Sigmoid colon (tissue), 7 donors: Measurements from ENCODE around the gene RECK. TPM values are rescaled to one million over a fixed set of nuclear protein-coding genes. Genes with fewer than 3 reads are reported as not detected.

Source experiments
- DNase-seq: peaks from one replicate; pipeline ENCODE4 v3.0.0-alpha.2; 2019
- H3K27ac ChIP-seq, 4 donors: fragments of 200-600 bp; sonication (generic); one replicate each; pipeline ENCODE4 v1.5.1; 2016 to 2019; ENCODE audit warnings: mild to moderate bottlenecking in 1 of 4
- H3K27me3 ChIP-seq, 3 donors: fragments of 200-600 bp; sonication (generic); one replicate each; pipeline ENCODE4 v1.5.1; 2019; ENCODE audit warnings: mild to moderate bottlenecking in 1 of 3
- H3K36me3 ChIP-seq, 4 donors: fragments of 200-600 bp; sonication (generic); one replicate each; pipeline ENCODE4 v1.5.1; 2016 to 2019
- H3K4me1 ChIP-seq, 4 donors: fragments of 200-600 bp; sonication (generic); one replicate each; pipeline ENCODE4 v1.5.1; 2017 to 2019
- H3K4me3 ChIP-seq, 4 donors: fragments of 200-600 bp; sonication (generic); one replicate each; pipeline ENCODE4 v1.5.1; 2017 to 2019; ENCODE audit warnings: mild to moderate bottlenecking in 2 of 4, moderate library complexity in 1 of 4
- H3K9me3 ChIP-seq, 4 donors: fragments of 200-600 bp in 3 of 4; sonication (generic) in 3 of 4; one replicate each; pipeline versions ENCODE4 v1.5.1 to v1.6.1; 2013 to 2019
- EP300 ChIP-seq, 4 donors: sonication (generic); formaldehyde crosslinking; IDR thresholded peaks; one replicate each; pipeline ENCODE4 v1.6.1; 2017; ENCODE audit warnings: antibody characterized with exemption in 4 of 4
- POLR2A ChIP-seq, 2 donors: fragments of 450-650 bp; IDR thresholded peaks; one replicate each; pipeline ENCODE4 v1.6.1; 2016; ENCODE audit warnings: antibody characterized with exemption in 2 of 2, mild to moderate bottlenecking in 2 of 2, moderate library complexity in 2 of 2
- POLR2AphosphoS5 ChIP-seq, 4 donors: sonication (generic); formaldehyde crosslinking; IDR thresholded peaks; one replicate each; pipeline ENCODE4 v1.6.1; 2017; ENCODE audit warnings: antibody characterized with exemption in 4 of 4
- WGBS, 2 donors: extraction: QIAGEN DNeasy Blood & Tissue Kit; methylation state at CpG; one replicate each; pipeline ENCODE4 v1.1.7; 2013; 5-methylcytosine and 5-hydroxymethylcytosine counted together
- intact Hi-C: fragments of 100-400 bp; cut with DNase I; formaldehyde crosslinking; loops from one replicate; pipeline ENCODE4 v1.15.1; 2023
- polyA plus RNA-seq, 3 donors: library from polyadenylated mRNA; stranded (reverse); fragments of 200-250 nt; gene quantifications; one replicate each; pipeline ENCODE4 v1.2.3, GENCODE V29; 2013
- total RNA-seq, 4 donors: library from RNA; depleted of rRNA; stranded (reverse); fragments of >200 nt; gene quantifications; one replicate each; pipeline ENCODE4 v1.1.0, GENCODE V29; 2016
- TF ChIP-seq, protein P1 (sequence below), 4 experiments: fragments of 450-650 bp in 3 of 4; fragments of 200-600 bp in 1 of 4; IDR thresholded peaks; one replicate each; pipeline ENCODE4 v1.5.1; 2016 to 2019; ENCODE audit warnings: antibody characterized with exemption in 4 of 4, mild to moderate bottlenecking in 3 of 4, moderate library complexity in 2 of 4
- donor health status: healthy with polysubstance abuse.
- donor health status: Bipolar disorder and iron deficiency.
- donor health status: healthy.

The RECK gene
- total and polyA plus RNA-seq, 7 donors = 0.23 to 22.2 (median 11.1) TPM

DNA sequence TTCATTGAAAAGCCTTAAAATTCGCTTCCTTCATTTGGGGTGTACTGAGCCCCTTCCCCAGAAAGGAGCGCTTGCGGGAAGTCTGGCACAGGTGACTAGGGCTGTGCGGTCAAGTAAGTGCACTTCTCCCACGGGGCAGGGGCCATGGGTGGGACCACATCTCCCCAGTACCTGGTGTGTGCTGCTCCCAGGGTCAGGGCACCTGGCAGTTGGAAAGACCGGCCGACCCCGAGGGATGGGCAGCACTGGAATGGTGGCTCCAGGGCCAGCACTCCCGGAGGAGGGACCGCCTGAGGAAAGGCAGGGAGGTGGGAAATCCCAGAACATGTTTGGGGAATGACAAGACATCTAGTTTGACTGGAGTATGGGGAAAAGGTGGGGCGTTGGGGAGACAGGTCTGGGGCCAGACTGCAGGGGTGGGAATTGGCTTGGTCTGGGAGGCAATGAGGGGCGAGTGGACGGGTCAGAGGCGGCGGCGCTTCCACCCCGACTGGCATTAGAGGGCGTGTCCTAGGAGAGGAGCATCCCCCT lies 99.1 kb downstream of the RECK start:
- WGBS, 2 donors = 18 to 24% methylated on average over 18 of the region's 18 CpGs
- intact Hi-C loops = loop anchor here (1.0 to 2.0 kb wide), 2 partner anchors 33 to 55 kb away; partner anchors contain the start of gene CLTA
- TF ChIP-seq EP300 (IDR thresholded peaks at IDR 0.05) (no peak), POLR2A (IDR thresholded peaks at IDR 0.05) (no peak), POLR2AphosphoS5 (IDR thresholded peaks at IDR 0.05) (no peak)
- TF ChIP-seq, protein P1, sequence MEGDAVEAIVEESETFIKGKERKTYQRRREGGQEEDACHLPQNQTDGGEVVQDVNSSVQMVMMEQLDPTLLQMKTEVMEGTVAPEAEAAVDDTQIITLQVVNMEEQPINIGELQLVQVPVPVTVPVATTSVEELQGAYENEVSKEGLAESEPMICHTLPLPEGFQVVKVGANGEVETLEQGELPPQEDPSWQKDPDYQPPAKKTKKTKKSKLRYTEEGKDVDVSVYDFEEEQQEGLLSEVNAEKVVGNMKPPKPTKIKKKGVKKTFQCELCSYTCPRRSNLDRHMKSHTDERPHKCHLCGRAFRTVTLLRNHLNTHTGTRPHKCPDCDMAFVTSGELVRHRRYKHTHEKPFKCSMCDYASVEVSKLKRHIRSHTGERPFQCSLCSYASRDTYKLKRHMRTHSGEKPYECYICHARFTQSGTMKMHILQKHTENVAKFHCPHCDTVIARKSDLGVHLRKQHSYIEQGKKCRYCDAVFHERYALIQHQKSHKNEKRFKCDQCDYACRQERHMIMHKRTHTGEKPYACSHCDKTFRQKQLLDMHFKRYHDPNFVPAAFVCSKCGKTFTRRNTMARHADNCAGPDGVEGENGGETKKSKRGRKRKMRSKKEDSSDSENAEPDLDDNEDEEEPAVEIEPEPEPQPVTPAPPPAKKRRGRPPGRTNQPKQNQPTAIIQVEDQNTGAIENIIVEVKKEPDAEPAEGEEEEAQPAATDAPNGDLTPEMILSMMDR (IDR thresholded peaks at IDR 0.05) = no peak
- no peaks in the 10 kb centered on the region for H3K27me3 ChIP-seq
- H3K9me3 ChIP-seq = no peaks in the 10 kb centered on the region
- no peak for DNase-seq
- no peaks in the 10 kb centered on the region for H3K36me3 ChIP-seq
- H3K4me3 ChIP-seq = peak overlapping the region; percentile 69 to 99 (median 91)
- peaks cover 0 to 50% (median 40%) of the 10 kb centered on the region in 4 donors for H3K4me1 ChIP-seq
- H3K27ac ChIP-seq = peak overlapping the region; percentile 90 to 99 (median 96)

DNA sequence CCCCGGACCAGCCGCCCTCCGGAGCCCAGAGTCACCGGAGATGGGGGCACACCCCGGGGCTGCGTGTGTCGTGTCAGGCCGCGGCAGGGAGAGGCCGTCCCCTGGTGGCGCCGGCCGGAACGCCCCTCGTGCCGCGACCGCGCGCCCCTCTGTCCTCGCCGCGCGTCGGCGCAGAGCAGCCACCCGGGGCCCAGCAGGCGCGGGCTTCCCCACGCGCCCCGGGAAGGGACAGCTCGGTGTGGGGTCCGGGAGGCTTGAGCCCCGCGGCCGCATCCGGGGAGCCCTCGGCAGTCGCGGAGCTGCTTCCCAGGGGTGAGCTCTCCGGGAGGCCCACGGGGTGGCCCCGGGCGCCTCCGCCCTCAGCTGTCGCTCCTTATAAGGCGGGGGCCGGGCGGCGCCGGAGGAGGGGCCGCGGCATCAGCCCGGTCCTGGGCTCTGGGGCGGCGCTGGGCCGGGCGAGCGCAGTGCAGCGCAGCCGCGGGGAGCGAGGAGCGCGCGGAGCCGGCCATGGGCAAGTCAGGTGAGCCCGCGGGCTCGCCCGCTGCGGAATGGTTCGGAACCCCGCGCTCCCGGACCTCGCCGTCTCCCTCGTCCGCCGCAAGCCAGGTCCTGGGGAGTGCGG lies 99.7 kb downstream of the RECK start, which contains the start of gene GLIPR2:
TSS of gene GLIPR2 (plus strand) at position 462 of the 622 bp plus-strand sequence. CDS start at position 508, 46 bp downstream.
- Histone ChIP-seq H3K27me3 (no peaks in the 10 kb centered on the region), H3K36me3 (no peaks in the 10 kb centered on the region), H3K4me1 (peaks cover 0 to 56% (median 46%) of the 10 kb centered on the region in 4 donors), H3K9me3 (no peaks in the 10 kb centered on the region), H3K4me3 (peak within 1 kb of the TSS; percentile 69 to 99 (median 91)), H3K27ac (peak within 1 kb of the TSS; percentile 90 to 99 (median 96))
- peak; percentile 92 for DNase-seq
- WGBS, 2 donors = 0 to 1% methylated on average over 83 of the region's 83 CpGs
- TF ChIP-seq POLR2A (IDR thresholded peaks at IDR 0.05) = peak; percentile 48 to 58
- peak; percentile 59 to 93 (median 90) for TF ChIP-seq POLR2AphosphoS5 (IDR thresholded peaks at IDR 0.05)
- no peak for TF ChIP-seq EP300 (IDR thresholded peaks at IDR 0.05)
- TF ChIP-seq, protein P1 (IDR thresholded peaks at IDR 0.05) = peak in 1 of 4 experiments; percentile 28
- intact Hi-C loops = loop anchor here (2.0 kb wide), 1 partner anchor 54 kb away; the partner anchor contains the start of gene CLTA

DNA sequence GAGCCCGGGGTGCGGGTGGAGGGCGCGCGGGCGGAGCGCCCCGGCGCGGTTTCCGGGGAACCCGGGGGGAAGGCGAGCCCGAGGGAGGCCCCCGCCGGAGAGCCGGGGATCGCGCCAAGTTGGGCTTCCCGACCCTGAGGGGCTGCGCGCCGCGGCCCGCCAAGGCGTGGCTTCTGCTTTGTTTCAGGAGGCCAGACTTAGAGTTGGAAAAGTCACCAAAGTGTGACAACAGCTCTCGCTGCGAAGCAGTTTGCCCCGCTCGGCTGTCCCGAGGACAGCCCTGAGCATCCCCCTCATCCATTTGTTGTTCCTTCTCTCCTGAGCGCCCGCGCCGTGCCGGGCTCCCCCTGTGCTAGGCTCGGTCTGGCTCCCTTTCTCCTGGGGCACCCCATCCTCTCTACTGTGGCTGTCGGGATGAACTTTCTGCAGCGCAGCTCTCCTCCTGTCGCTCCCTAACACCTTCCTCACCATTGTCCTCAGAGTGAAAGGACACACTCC lies 100.2 kb downstream of the RECK start:
- Histone ChIP-seq H3K27ac (peak overlapping the region; percentile 90 to 99 (median 96)), H3K9me3 (no peaks in the 10 kb centered on the region), H3K27me3 (no peaks in the 10 kb centered on the region), H3K36me3 (no peaks in the 10 kb centered on the region), H3K4me1 (peaks cover 0 to 61% (median 51%) of the 10 kb centered on the region in 4 donors), H3K4me3 (peak overlapping the region; percentile 69 to 99 (median 91))
- DNase-seq = no peak
- intact Hi-C loops = loop anchor here (1.0 to 2.0 kb wide), 2 partner anchors 29 to 54 kb away; partner anchors contain the start of gene CLTA
- TF ChIP-seq, protein P1 (IDR thresholded peaks at IDR 0.05) = no peak
- TF ChIP-seq POLR2AphosphoS5 (IDR thresholded peaks at IDR 0.05) = no peak
- no peak for TF ChIP-seq EP300 (IDR thresholded peaks at IDR 0.05)
- peak in 1 of 2 donors; percentile 1 for TF ChIP-seq POLR2A (IDR thresholded peaks at IDR 0.05)
- WGBS, 2 donors = 1% methylated on average over 40 of the region's 40 CpGs

DNA sequence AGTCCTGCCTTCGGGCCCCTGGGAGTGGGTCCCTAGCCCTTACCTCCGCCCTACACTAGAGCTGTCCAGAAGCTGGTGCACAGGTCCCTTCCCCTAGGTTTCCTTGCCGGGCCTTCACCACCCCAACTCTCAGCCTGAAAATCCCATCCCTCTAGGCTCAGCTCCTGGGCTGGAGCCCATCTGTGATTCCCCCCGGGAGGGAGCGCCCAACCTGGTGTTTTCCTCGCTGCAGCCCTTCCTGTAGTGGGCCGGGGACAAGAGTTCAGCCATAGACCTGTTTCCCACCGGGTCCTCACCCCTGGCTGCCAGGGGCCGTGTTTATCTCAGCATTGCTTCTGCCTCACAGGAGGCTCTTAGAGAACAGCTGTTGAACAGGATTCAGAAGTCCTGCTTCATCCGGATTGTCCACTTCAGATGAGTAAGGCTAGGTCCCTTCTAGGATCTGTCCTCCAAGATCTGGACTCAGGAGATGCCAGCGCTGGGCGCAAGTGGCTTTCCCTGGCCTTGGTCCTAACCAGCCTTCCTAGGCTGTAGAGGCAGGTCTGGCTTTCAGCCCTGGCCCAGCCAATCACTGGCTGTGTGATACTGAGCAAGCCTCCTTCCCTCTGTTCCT lies 100.8 kb downstream of the RECK start:
- Histone ChIP-seq H3K36me3 (no peaks in the 10 kb centered on the region), H3K27me3 (no peaks in the 10 kb centered on the region), H3K9me3 (no peaks in the 10 kb centered on the region), H3K4me1 (peaks cover 0 to 67% (median 57%) of the 10 kb centered on the region in 4 donors), H3K27ac (peak overlapping the region; percentile 90 to 99 (median 96)), H3K4me3 (peak overlapping the region; percentile 69 to 99 (median 91))
- intact Hi-C loops = loop anchor here (1.0 to 2.0 kb wide), 2 partner anchors 29 to 53 kb away; partner anchors contain the start of gene CLTA
- 28 to 50% methylated on average over 12 of the region's 12 CpGs for WGBS, 2 donors
- TF ChIP-seq, protein P1 (IDR thresholded peaks at IDR 0.05) = no peak
- TF ChIP-seq POLR2AphosphoS5 (IDR thresholded peaks at IDR 0.05) (peak; percentile 12 to 67 (median 61)), EP300 (IDR thresholded peaks at IDR 0.05) (no peak), POLR2A (IDR thresholded peaks at IDR 0.05) (peak in 1 of 2 donors; percentile 30)
- DNase-seq = peak; percentile 83
